ENCODE measurements around the gene SORCS2.

SORCS2 gene

GRCh38 chr4:7397206-7398103 lies 205.1 kb downstream of the SORCS2 start:
- DNase-seq, result no peak

- peak; percentile 35 for DNase-seq
These were observed 205.7 kb downstream of the SORCS2 start for GRCh38 chr4:7398104-7398423.

DNA sequence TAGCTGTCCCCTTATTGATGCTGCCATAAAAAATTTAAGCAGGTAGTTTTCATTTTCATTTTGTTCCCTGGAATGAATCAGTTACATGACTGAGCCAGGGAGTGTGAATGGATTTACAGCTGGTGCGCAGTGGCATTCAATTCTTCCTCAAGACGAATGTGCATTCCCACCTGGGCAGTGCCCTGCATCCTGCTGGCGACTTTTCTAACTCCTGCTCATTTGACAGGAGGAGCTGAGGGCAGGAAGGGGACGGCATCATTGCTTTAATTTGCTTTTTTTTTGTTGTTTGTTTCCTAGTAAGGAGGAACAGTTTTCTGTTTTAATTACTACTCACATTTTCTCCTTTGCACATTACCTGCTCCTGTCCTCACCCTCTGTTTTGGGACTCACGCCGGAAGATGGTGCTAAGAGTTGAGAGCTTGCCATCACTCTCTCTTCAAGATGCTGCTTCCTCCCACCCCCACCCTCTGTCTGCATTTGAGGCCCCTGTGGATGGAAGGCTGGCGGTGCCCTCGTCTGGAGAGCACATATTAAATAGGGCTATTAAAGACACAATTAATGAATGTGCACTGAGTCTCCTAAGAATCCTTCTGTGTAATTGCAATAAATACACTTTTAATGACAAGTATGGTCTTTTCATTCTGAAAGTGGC lies 206.6 kb downstream of the SORCS2 start:
- DNase-seq, result no peak

DNA sequence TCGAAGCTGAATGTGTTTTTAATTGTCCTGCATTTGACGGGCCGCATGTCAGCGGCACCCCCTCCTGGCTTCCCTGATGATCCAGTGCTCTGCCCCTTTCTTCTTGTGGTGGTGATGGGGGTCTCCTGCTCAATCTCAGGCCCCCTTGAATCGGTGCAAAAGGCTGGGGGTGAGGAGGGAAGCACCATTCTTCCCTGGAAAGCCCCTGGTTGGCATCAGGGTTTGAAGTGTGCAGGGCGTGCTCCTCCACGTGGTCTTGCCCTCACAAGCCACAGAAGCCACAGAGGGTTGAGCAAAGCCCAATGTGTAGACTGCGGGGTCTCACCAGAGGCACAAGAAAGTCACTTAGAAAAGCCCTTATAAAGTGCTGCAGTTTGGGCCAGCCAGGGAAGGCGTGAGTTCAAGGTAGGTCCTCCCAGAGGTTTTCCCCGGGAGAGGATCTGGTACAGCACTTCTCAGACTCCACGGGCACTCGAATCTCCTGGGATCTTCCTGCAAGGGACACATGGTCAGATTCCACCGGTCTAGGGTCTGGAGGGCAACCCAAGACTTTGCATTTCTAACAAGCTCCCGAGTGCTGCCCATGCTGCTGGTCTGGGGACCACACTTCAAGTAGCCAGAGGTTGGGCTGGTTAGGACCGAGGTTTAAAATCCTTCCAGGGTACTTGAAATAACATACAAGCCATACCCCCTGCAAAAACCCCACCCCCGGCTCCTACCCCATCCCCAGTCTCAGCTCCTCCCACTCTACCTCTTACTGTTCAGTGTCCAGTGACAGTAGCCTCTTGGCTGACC lies 207.3 kb downstream of the SORCS2 start:
- no peak for DNase-seq

DNA sequence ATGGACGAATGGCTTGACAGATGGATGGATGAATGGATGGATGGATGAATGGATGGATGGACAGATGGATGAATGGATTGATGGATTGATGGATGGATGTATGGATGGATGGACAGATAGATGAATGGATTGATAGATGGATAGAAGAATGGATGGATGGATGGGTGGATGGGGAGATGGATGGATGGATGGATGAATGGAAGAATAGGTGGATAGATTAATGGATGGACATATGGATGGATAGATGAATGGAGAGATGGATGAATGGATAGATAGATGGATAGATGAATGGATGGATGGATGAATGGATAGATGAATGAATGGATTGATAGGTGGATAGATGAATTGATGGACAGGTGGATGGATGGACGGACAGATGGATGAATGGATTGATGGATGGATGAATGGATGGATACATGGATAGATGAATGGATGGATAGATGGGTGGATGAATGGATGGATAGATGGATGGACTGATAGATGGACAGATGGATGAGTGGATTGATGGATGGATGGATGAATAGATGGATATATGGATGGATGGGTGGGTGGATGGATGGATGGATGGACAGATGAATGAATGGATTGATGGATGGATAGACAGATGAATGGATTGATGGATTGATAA lies 208.4 kb downstream of the SORCS2 start:
- DNase-seq, result no peak

- DNase-seq, result no peak
These were observed 210.2 kb downstream of the SORCS2 start for GRCh38 chr4:7402526-7402925.

DNA sequence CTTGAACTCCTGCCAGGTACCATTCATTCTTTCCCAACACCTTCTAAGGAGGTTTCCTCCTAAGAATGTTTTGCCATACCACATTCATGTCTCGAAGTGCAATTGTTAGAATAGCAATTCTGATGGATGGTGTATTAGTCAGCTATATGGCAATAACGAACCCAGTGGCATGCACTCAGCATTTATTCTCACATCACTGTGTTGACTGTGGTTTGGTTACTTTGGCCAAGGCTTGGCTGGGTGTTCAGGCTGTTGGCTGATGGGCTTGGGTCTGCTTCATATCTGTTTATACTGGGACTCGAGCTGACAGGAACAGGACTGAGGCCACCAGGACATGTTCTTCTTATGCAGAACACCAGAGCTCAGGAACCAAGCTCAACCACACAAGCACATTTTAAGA lies 210.7 kb downstream of the SORCS2 start:
- no peak for DNase-seq

DNA sequence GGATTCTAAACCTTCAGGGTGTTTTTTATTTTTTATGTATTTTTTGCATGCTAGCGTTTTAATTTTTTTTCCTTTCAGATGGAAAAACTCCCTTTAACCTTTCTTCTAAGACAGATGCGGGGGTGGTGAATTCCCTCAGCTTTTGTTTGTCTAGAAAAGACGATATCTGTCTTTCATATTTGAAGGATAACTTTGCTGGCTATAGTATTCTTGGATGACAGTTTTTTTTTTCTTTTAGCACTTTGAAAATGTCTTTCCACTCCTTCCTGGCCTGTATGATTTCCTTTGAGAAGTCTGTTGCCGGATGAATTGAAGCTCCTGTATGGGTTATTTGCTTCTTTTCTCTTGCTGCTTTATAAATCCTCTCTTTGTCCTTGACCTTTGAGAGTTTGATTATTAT lies 215.8 kb downstream of the SORCS2 start:
- no peak for DNase-seq

GRCh38 chr4:7410446-7410845 lies 218.1 kb downstream of the SORCS2 start:
- DNase-seq, result no peak

DNA sequence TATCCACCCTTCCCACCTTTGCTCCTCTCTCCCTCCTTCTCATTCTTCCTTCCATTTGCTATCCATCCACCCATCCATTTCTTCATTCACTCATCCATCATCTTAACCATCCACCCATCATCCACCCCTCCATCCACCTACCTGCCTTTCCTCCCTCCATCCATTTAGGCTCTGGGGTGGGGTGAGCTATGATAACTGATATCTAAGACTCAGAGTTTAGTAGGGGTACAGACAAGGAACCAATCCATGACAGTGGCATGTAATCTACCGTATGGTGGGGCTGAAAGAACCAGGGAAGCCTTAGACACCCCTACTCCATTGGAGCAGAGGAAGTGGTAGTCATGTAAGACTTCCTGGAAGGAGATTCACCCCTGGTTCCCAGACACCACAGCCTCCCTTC lies 219.2 kb downstream of the SORCS2 start:
- no peak for DNase-seq

GRCh38 chr4:7411896-7412553 lies 219.7 kb downstream of the SORCS2 start:
- DNase-seq, result no peak

GRCh38 chr4:7412554-7412912 lies 220.2 kb downstream of the SORCS2 start:
- no peak for DNase-seq

GRCh38 chr4:7414046-7414445 lies 221.7 kb downstream of the SORCS2 start:
- no peak for DNase-seq

DNA sequence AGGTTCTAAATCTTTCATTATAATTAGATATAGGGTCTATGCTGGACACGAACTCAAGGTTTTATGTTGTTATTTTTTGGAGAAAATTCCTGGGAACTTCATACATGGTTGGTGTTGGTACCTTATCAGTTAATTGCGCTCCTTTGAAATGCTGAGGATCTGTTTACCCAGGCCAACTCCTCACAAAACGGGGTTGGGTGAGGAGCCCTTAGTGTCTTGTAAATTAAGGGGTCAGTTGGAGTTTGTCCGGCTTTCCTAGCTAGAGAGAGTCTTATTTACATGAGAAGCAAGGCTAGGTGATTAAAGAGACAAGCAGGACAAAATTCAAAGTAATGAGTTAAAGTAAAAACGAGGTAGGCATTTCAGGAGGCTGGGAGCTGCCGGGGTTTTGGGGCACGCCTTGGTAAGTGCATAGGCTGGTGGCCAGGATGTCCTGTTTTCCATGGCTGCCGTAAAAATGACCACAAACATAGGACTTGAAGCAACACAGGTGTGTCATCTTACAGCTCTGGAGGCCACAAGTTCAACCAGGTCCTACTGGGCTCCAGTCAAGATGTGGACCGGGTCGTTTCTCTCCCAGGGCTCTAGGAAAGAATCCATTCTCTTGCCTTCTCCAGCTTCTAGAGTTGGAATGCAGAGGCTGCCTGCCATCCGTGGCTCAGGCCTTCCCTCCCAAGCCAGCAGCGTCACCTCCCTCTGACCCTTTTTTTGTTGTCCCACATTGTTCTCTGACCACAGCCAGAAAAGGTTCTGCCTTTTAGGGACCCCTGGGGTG lies 222.6 kb downstream of the SORCS2 start:
- DNase-seq, result no peak

- DNase-seq, result no peak
These were observed 223.8 kb downstream of the SORCS2 start for GRCh38 chr4:7415927-7416686.

DNA sequence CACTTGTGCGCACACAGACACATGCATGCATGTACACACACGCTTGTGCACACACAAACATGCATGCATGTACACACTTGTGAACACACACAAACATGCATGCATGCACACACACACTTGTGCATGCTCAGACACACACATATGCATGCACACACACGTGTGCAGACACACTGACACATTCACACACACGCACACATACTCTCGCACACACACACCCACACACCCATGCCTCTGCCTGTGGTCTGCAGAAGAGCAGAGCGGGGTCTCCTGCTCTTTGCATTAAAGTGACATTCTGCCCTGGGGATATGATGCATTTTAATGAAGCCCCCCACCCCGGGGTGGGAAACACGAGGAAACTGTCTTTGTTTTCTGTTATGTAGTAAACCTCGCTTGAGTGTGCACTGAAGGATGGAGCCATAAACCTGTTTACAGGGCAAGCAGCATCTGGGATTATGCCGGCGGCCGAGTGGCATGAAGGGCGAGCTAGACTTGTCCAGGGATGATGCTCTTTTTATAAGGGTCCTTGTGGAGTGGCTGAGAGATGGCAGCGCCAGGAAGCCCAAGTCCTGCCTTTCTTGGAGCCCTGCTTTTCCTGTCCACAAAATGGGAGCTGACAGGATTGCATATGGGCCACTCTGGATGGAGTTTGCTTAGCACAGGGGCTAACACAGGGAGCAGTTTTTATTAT lies 224.6 kb downstream of the SORCS2 start:
- no peak for DNase-seq

DNA sequence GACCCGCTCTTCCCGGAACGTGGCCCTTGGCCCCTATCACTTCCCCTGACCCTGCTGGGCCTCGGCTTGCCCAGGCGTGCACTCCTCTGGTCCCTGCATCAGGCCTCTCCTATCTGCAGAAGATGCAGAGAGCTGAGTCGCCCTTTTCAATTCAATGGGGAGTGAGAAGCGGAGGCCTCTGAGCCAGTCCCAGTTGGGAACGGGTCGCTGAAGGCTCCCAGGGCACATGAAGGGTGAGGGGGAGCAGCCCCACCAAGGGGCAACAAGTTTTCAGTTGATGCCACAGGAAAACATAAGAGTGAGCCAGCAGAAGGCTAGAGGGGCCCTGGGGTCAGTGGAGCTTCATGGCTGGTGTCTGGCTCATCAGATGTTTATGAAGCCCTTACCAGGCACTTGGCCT lies 225.3 kb downstream of the SORCS2 start:
- DNase-seq, result no peak

DNA sequence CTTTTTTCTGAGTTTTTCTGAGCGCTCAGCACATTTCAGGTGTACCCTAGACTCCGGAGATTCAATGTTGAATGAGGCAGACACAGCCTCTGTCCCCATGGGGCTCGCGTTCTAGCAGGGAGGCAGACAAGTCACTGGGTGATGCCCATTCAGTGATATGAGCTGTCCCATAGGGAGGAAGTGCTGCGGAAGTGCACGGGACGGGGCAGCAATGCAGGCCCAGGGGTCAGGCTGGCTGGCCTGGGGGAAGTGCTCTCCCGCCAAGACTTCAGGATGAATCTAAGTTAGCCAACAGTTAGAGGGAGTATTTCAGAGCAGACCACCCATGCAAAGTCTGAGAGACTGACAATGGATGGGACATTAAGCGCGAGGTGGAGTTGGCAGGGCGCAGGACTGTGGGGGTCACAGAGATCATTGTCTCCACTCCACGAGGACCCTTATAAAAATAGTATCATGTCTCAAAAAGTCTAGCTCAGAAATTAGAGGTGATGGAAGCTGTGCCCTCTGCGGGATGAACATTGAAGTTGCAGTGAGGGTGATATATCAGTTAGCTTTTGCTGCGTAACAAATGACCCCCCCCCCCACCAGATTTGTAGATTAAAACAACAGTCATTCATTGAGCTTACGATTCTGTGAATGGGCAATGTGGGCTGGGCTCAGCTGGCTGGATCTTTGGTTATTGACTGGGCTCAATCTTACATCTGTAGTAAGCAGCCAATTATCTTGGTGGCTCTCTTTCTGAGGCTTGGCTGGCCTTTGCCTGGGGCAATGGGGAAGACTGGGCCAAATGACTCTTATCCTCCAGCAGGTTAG lies 226.0 kb downstream of the SORCS2 start:
- no peak for DNase-seq

DNA sequence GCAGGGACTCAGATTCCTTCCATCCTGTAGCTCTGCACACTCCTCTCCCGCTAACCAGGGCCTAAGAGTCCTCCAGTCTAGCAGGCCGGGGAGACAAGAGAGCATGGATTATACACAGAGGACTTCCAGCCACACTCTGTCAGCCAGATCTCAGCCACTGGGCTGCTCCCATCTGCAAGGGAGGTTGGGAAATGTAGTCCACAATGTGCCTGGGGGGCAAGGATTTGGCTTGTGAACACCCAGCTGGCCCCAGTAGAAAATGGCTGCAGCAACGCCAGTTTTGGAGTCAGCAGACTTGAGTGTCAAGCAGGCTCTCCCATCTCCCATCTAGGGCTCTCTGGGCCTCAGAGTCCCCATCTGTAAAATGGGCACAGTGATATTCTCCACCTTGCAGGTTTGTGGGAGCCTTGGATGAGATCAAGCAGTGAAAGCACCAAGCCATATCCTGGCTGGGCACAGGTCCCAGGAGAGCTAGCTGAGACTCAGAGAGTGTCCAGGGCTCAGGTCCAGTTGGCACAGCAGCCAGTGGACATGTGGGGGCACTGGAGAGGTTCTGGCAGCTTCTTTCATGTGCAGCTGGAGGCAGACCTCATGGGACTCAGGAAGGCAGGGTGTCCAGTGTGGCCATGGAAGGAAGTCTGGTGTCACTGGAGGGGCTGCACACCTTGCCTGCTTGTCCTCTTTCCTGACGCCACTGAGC lies 227.8 kb downstream of the SORCS2 start:
- no peak for DNase-seq
